SU-DHL-6 (cell line): ENCODE measurements around the gene PPARA.

ENCODE experiments used
- H2AFZ ChIP-seq: fragments of 200-600 bp; sonication (generic); 2 replicates; pipeline ENCODE4 v1.6.1; 2014; ENCODE audit warnings: low read depth, mild to moderate bottlenecking, moderate library complexity, mixed read lengths, antibody characterized with exemption, low read length; ENCODE audit not compliant: severe bottlenecking
- H3F3A ChIP-seq: fragments of 200-600 bp; shearing (Covaris generic); 2 replicates; pipeline ENCODE4 v1.6.0; 2016; ENCODE audit warnings: antibody characterized with exemption, mild to moderate bottlenecking; ENCODE audit not compliant: insufficient read depth
- H3K27ac ChIP-seq: fragments of 200-600 bp; sonication (generic); 2 replicates; pipeline ENCODE4 v1.5.1; 2016; ENCODE audit warnings: low read depth, mild to moderate bottlenecking, low read length, moderate library complexity, mixed read lengths
- H3K27me3 ChIP-seq: fragments of 200-600 bp; sonication (generic), shearing (Covaris generic); 2 replicates; pipeline ENCODE4 v1.6.0; 2014; ENCODE audit warnings: mild to moderate bottlenecking, low read length
- H3K36me3 ChIP-seq: fragments of 200-600 bp; sonication (generic); 2 replicates; pipeline ENCODE4 v1.6.1; 2014; ENCODE audit warnings: mild to moderate bottlenecking, low read length, mixed read lengths
- H3K4me2 ChIP-seq: fragments of 300-600, 200-600 bp; shearing (Covaris generic), sonication (generic); 2 replicates; pipeline ENCODE4 v1.6.0; 2014; ENCODE audit warnings: low read length, low read depth, mild to moderate bottlenecking; ENCODE audit not compliant: poor library complexity, severe bottlenecking
- H3K4me3 ChIP-seq: fragments of 200-600 bp; sonication (generic); 2 replicates; pipeline ENCODE4 v1.5.1; 2014; ENCODE audit warnings: antibody characterized with exemption, low read length, mild to moderate bottlenecking, mixed read lengths; ENCODE audit not compliant: insufficient read depth, poor library complexity, severe bottlenecking
- H3K79me2 ChIP-seq: fragments of 200-600 bp; sonication (generic); 2 replicates; pipeline ENCODE4 v1.6.1; 2014; ENCODE audit warnings: mild to moderate bottlenecking, low read length, moderate library complexity; ENCODE audit not compliant: insufficient read depth
- H3K9ac ChIP-seq: fragments of 200-600 bp; sonication (generic); 2 replicates; pipeline ENCODE4 v1.7.0; 2014; ENCODE audit warnings: mild to moderate bottlenecking, low read length
- H3K9me2 ChIP-seq: fragments of 200-600 bp; sonication (generic); replicated peaks from 2 replicates; pipeline ENCODE4 v1.6.1; 2014; ENCODE audit warnings: low read length; ENCODE audit not compliant: insufficient read depth
- H3K9me3 ChIP-seq: fragments of 200-600 bp; sonication (generic); 2 replicates; pipeline ENCODE4 v1.6.1; 2014; ENCODE audit warnings: low read length, mixed read lengths; ENCODE audit not compliant: insufficient read depth
- H4K20me1 ChIP-seq: fragments of 200-600 bp; sonication (generic); 2 replicates; pipeline ENCODE4 v1.6.1; 2014; ENCODE audit warnings: low read depth, mild to moderate bottlenecking, antibody characterized with exemption, low read length, moderate library complexity, mixed read lengths
- CTCF ChIP-seq: fragments of 200-600 bp; sonication (generic); IDR thresholded peaks from one replicate; pipeline ENCODE4 v1.5.1; 2017; ENCODE audit warnings: antibody characterized with exemption, mild to moderate bottlenecking, low read length, moderate library complexity; ENCODE audit not compliant: insufficient read depth, poor library complexity, severe bottlenecking
- EZH2phosphoT487 ChIP-seq: fragments of 200-600 bp; sonication (generic), shearing (Covaris generic); conservative IDR thresholded peaks from 2 replicates; pipeline ENCODE4 v1.6.1; 2018; ENCODE audit warnings: mild to moderate bottlenecking, antibody characterized with exemption, low read length, moderate library complexity, mixed read lengths

Gene PPARA

GRCh38 chr22:46124383-46125144, 25.8 kb upstream of the PPARA start:
- H3K27me3 ChIP-seq = no peaks in the 10 kb centered on the region
- H3K27ac ChIP-seq = no peak overlapping the region

GRCh38 chr22:46125311-46125710, 25.0 kb upstream of the PPARA start:
- Histone ChIP-seq H4K20me1 (no peaks in the 10 kb centered on the region), H3K4me2 (no peak overlapping the region), H3K9me2 (no peaks in the 10 kb centered on the region), H3K9ac (no peak overlapping the region), H3K79me2 (no peaks in the 10 kb centered on the region), H3K9me3 (no peaks in the 10 kb centered on the region), H3K36me3 (no peaks in the 10 kb centered on the region), H3K27me3 (no peaks in the 10 kb centered on the region), H3K27ac (no peak overlapping the region), H2AFZ (no peak overlapping the region), H3F3A (no peaks in the 10 kb centered on the region), H3K4me3 (no peak overlapping the region)
- TF ChIP-seq CTCF = no peak
- TF ChIP-seq EZH2phosphoT487 = no peak

More at GRCh38 chr22:46124383-46125144, 25.8 kb upstream of the PPARA start:
- Histone ChIP-seq H3K9me2 (no peaks in the 10 kb centered on the region), H3K4me2 (no peak overlapping the region), H3K9me3 (no peaks in the 10 kb centered on the region), H3K79me2 (no peaks in the 10 kb centered on the region), H4K20me1 (no peaks in the 10 kb centered on the region), H3F3A (no peaks in the 10 kb centered on the region), H3K9ac (no peak overlapping the region), H3K36me3 (no peaks in the 10 kb centered on the region), H3K4me3 (no peak overlapping the region), H2AFZ (no peak overlapping the region)
- TF ChIP-seq EZH2phosphoT487 (no peak), CTCF (no peak)

- no peak overlapping the region for H2AFZ ChIP-seq
- H3K27me3 ChIP-seq = no peaks in the 10 kb centered on the region
- H3F3A ChIP-seq = no peaks in the 10 kb centered on the region
- no peaks in the 10 kb centered on the region for H3K36me3 ChIP-seq
- H4K20me1 ChIP-seq = no peaks in the 10 kb centered on the region
- no peaks in the 10 kb centered on the region for H3K79me2 ChIP-seq
- TF ChIP-seq CTCF = no peak
- no peak for TF ChIP-seq EZH2phosphoT487
- H3K9ac ChIP-seq = no peak overlapping the region
- no peak overlapping the region for H3K4me3 ChIP-seq
- no peaks in the 10 kb centered on the region for H3K9me2 ChIP-seq
- no peak overlapping the region for H3K4me2 ChIP-seq
- H3K9me3 ChIP-seq = no peaks in the 10 kb centered on the region
- no peak overlapping the region for H3K27ac ChIP-seq
Measured at GRCh38 chr22:46125816-46126765, 24.2 kb upstream of the PPARA start.
